HCT116 (cell line): ENCODE data around the gene KCNK18. TPM values are rescaled to one million over a fixed set of nuclear protein-coding genes. Genes with fewer than 3 reads are reported as not detected.
A peak's percentile ranks its signal among the peaks of the same experiment; 100 is the strongest.

Experiments used
- ATAC-seq: fragments of 200-7000 bp; cut with Tn5 transposase; 2 replicates; pipeline ENCODE4 v1.9.1; 2020; ENCODE audit warnings: mild to moderate bottlenecking, moderate library complexity
- BruUV-seq: library from RNA; stranded (reverse); fragments of 400-500 nt; replicated peaks from 2 replicates; lab custom pipeline; 2021; lab: Mats Ljungman, UMichigan
- CTCF ChIA-PET: fragments of 300-600 bp; sonication (Branson Sonifier 250); formaldehyde crosslinking; loops from one replicate; lab custom pipeline; 2021; ENCODE audit warnings: antibody characterized with exemption; lab: Charles Lee
- POLR2A ChIA-PET: fragments of 300-600, 350-600 bp; sonication (Branson Sonifier 250); formaldehyde crosslinking; loops from one replicate; lab custom pipeline; 2021; ENCODE audit warnings: antibody characterized with exemption; lab: Charles Lee
- RAD21 ChIA-PET, 2 experiments: fragments of 300-600 bp; sonication (Branson Sonifier 250); formaldehyde crosslinking; loops; one replicate each; lab custom pipeline; 2023; ENCODE audit warnings: low total read pairs in 2 of 2; ENCODE audit not compliant: uncharacterized antibody in 2 of 2, unreplicated experiment in 2 of 2, low non-redundant PET in 1 of 2; lab: Charles Lee
- DNase-seq: peaks from one replicate; pipeline ENCODE4 v3.0.0-alpha.2; 2010; ENCODE audit warnings: low read depth, low spot score
- H2AFZ ChIP-seq: fragments of 200-600 bp; shearing (Covaris generic), sonication (generic); 2 replicates; pipeline ENCODE4 v1.6.1; 2017; ENCODE audit warnings: low read depth, mixed run types, mixed read lengths, antibody characterized with exemption, low read length; ENCODE audit not compliant: poor library complexity, severe bottlenecking
- H3K27ac ChIP-seq: 2 replicates; pipeline ENCODE4 v1.5.1; 2012; ENCODE audit warnings: low read depth, low read length
- H3K27me3 ChIP-seq: fragments of 200-600 bp; sonication (generic); 2 replicates; pipeline ENCODE4 v1.6.1; 2016; ENCODE audit warnings: mixed run types, low read length, mixed read lengths; ENCODE audit not compliant: insufficient read depth
- H3K36me3 ChIP-seq, 2 experiments: fragments of 200-500 bp in 1 of 2; fragments of 200-600 bp in 1 of 2; sonication (Bioruptor generic) in 1 of 2; sonication (generic) in 1 of 2; 2 replicates each; pipeline versions ENCODE4 v1.5.1 to v1.6.1; 2014 to 2016; ENCODE audit warnings: low read length in 2 of 2, inconsistent platforms in 1 of 2, mixed read lengths in 1 of 2, mixed run types in 1 of 2; ENCODE audit not compliant: insufficient read depth in 2 of 2, control insufficient read depth in 1 of 2
- H3K4me1 ChIP-seq, 2 experiments: fragments of 200-600 bp in 1 of 2; sonication (generic) in 1 of 2; 2 replicates each; pipeline versions ENCODE4 v1.5.1 to v1.6.1; 2012 to 2017; ENCODE audit warnings: low read length in 2 of 2, inconsistent platforms in 1 of 2, mild to moderate bottlenecking in 1 of 2, mixed read lengths in 1 of 2, mixed run types in 1 of 2, moderate library complexity in 1 of 2; ENCODE audit not compliant: insufficient read depth in 2 of 2, control insufficient read depth in 1 of 2
- H3K4me2 ChIP-seq: fragments of 200-600 bp; sonication (generic); 2 replicates; pipeline ENCODE4 v1.6.1; 2017; ENCODE audit warnings: mixed run types, low read length, mixed read lengths
- H3K4me3 ChIP-seq, 2 experiments: fragments of 200-600 bp in 1 of 2; sonication (generic) in 1 of 2; replicated peaks in 1 of 2; 2 replicates each; pipeline ENCODE4 v1.5.1; 2011 to 2016; ENCODE audit warnings: low read length in 2 of 2, control low read depth in 1 of 2, low read depth in 1 of 2, mild to moderate bottlenecking in 1 of 2, mixed read lengths in 1 of 2, mixed run types in 1 of 2
- H3K79me2 ChIP-seq: fragments of 200-600 bp; sonication (generic); 2 replicates; pipeline ENCODE4 v1.6.1; 2017; ENCODE audit warnings: mild to moderate bottlenecking, mixed run types, low read length, moderate library complexity, mixed read lengths; ENCODE audit not compliant: insufficient read depth
- H3K9ac ChIP-seq: fragments of 200-600 bp; sonication (generic); 2 replicates; pipeline ENCODE4 v1.6.1; 2016; ENCODE audit warnings: low read length, mixed read lengths
- H3K9me2 ChIP-seq: fragments of 200-600 bp; sonication (generic), shearing (Covaris generic); 2 replicates; pipeline ENCODE4 v1.6.1; 2017; ENCODE audit warnings: mixed run types, mild to moderate bottlenecking, moderate library complexity; ENCODE audit not compliant: insufficient read depth
- H3K9me3 ChIP-seq, 2 experiments: fragments of 200-500 bp in 1 of 2; fragments of 200-600 bp in 1 of 2; sonication (Bioruptor generic) in 1 of 2; sonication (generic) in 1 of 2; 2 replicates each; pipeline ENCODE4 v1.6.1; 2014 to 2017; ENCODE audit warnings: low read length in 2 of 2, mixed read lengths in 2 of 2, inconsistent platforms in 1 of 2, low read depth in 1 of 2, mild to moderate bottlenecking in 1 of 2, mixed run types in 1 of 2, moderate library complexity in 1 of 2; ENCODE audit not compliant: control insufficient read depth in 1 of 2, insufficient read depth in 1 of 2
- H4K20me1 ChIP-seq: fragments of 200-600 bp; sonication (generic), shearing (Covaris generic); 2 replicates; pipeline ENCODE4 v1.6.1; 2017; ENCODE audit warnings: mixed run types, mild to moderate bottlenecking, moderate library complexity; ENCODE audit not compliant: insufficient read depth
- CBX3 ChIP-seq: IDR thresholded peaks from 2 replicates; pipeline ENCODE4 v1.6.1; 2012; ENCODE audit warnings: low read depth
- CEBPB ChIP-seq: IDR thresholded peaks from 2 replicates; pipeline ENCODE4 v1.6.1; 2012; ENCODE audit warnings: low read depth
- EGR1 ChIP-seq: IDR thresholded peaks from 2 replicates; pipeline ENCODE4 v1.6.1; 2012; ENCODE audit warnings: low read depth
- ELF1 ChIP-seq: IDR thresholded peaks from 2 replicates; pipeline ENCODE4 v1.6.1; 2012; ENCODE audit warnings: low read depth, borderline replicate concordance
- EZH2 ChIP-seq: fragments of 200-600 bp; sonication (generic); IDR thresholded peaks from 2 replicates; pipeline ENCODE4 v1.6.1; 2017; ENCODE audit warnings: antibody characterized with exemption, mixed run types
- EZH2phosphoT487 ChIP-seq: fragments of 200-600 bp; IDR thresholded peaks from 2 replicates; pipeline ENCODE4 v1.6.1; 2018; ENCODE audit warnings: antibody characterized with exemption, borderline replicate concordance
- POLR2A ChIP-seq: IDR thresholded peaks from 2 replicates; pipeline ENCODE4 v1.7.0; 2011; ENCODE audit warnings: borderline replicate concordance; ENCODE audit not compliant: insufficient read depth, insufficient read length; ENCODE audit errors: extremely low read depth
- SIN3A ChIP-seq: IDR thresholded peaks from 2 replicates; pipeline ENCODE4 v1.6.1; 2012; ENCODE audit warnings: low read depth
- SP1 ChIP-seq: IDR thresholded peaks from 2 replicates; pipeline ENCODE4 v1.6.1; 2012; ENCODE audit warnings: low read depth
- TCF7L2 ChIP-seq: IDR thresholded peaks from 2 replicates; pipeline ENCODE4 v1.7.0; 2011; ENCODE audit warnings: borderline replicate concordance, inconsistent platforms; ENCODE audit not compliant: insufficient read depth, insufficient read length; ENCODE audit errors: extremely low read depth
- YY1 ChIP-seq: IDR thresholded peaks from 2 replicates; pipeline ENCODE4 v1.6.1; 2011; ENCODE audit warnings: low read length, low read depth, moderate library complexity, mild to moderate bottlenecking; ENCODE audit not compliant: insufficient replicate concordance; ENCODE audit errors: extremely low read depth
- ZFX ChIP-seq: fragments of 450-650 bp; IDR thresholded peaks from 2 replicates; pipeline ENCODE4 v1.6.1; 2017
- intact Hi-C: fragments of 100-400 bp; cut with micrococcal nuclease; formaldehyde crosslinking; loops from 2 replicates; pipeline ENCODE4 v1.10.0; 2022
- total RNA-seq: library from RNA; stranded (reverse); gene quantifications from one replicate; pipeline ENCODE4 v1.2.1, GENCODE V29; 2021; ENCODE audit not compliant: unreplicated experiment
- TF ChIP-seq, protein P1 (sequence below), 3 experiments: fragments of 200-600 bp in 1 of 3; sonication (generic) in 1 of 3; IDR thresholded peaks in 2 of 3; conservative IDR thresholded peaks in 1 of 3; 2 replicates each; pipeline ENCODE4 v1.5.1; 2012 to 2017; ENCODE audit warnings: low read depth in 2 of 3, low read length in 2 of 3, antibody characterized with exemption in 1 of 3, borderline replicate concordance in 1 of 3, control low read depth in 1 of 3, mild to moderate bottlenecking in 1 of 3, mixed read lengths in 1 of 3, mixed run types in 1 of 3, moderate library complexity in 1 of 3; ENCODE audit not compliant: insufficient read depth in 1 of 3
- TF ChIP-seq, protein P2 (sequence below): IDR thresholded peaks from 2 replicates; pipeline ENCODE4 v1.6.1; 2012; ENCODE audit warnings: low read depth
- TF ChIP-seq, protein P3 (sequence below): IDR thresholded peaks from 2 replicates; pipeline ENCODE4 v1.6.1; 2012
- TF ChIP-seq, protein P4 (sequence below): IDR thresholded peaks from 2 replicates; pipeline ENCODE4 v1.6.1; 2011; ENCODE audit warnings: mild to moderate bottlenecking, low read length, moderate library complexity; ENCODE audit not compliant: insufficient replicate concordance; ENCODE audit errors: extremely low read depth

KCNK18 gene
- total RNA-seq, 1 experiment from 2014 or later: not detected

DNA sequence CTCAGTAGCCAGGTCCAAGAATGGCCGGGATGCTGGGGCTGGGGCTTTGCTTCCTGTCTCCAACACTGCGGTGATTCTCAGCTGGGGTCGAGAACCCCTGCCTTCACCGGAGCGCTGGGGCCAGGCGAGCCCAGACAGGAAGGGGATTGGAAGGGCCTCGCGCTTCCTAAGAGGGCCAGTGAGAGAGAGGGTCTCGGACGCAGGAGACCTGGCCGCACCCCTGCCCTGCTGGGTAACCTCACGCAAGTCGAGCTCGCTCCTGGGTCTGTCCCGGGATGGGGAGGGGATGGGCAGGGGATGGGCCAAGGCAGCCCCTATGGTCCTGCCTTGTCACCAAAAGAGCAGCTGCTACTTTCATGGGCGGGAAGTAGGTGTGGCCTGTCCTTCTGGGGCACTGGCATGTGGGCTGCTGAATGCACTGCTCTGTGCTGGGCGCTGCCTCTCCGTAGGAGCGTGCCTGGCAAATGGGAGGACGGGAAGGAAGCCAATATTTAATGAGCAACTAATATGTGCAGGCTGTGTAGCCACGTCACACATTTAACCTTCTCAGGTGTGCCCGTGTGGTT is 20.0 kb downstream of the KCNK18 start:
- H3K9me2 ChIP-seq: no peaks in the 10 kb centered on the region
- H3K9me3 ChIP-seq: no peaks in the 10 kb centered on the region
- no peaks in the 10 kb centered on the region for H3K36me3 ChIP-seq
- H3K4me2 ChIP-seq: peak overlapping the region; percentile 63
- no peak overlapping the region for H3K9ac ChIP-seq
- H3K4me3 ChIP-seq: no peak overlapping the region
- peak overlapping the region; percentile 6; the same call in 1 of the 2 replicates for H3K27ac ChIP-seq
- H3K79me2 ChIP-seq: no peaks in the 10 kb centered on the region
- ATAC-seq (no peak), DNase-seq (no peak)
- TF ChIP-seq, protein P1, sequence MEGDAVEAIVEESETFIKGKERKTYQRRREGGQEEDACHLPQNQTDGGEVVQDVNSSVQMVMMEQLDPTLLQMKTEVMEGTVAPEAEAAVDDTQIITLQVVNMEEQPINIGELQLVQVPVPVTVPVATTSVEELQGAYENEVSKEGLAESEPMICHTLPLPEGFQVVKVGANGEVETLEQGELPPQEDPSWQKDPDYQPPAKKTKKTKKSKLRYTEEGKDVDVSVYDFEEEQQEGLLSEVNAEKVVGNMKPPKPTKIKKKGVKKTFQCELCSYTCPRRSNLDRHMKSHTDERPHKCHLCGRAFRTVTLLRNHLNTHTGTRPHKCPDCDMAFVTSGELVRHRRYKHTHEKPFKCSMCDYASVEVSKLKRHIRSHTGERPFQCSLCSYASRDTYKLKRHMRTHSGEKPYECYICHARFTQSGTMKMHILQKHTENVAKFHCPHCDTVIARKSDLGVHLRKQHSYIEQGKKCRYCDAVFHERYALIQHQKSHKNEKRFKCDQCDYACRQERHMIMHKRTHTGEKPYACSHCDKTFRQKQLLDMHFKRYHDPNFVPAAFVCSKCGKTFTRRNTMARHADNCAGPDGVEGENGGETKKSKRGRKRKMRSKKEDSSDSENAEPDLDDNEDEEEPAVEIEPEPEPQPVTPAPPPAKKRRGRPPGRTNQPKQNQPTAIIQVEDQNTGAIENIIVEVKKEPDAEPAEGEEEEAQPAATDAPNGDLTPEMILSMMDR (IDR thresholded peaks at IDR 0.05 in 2 of 3, conservative IDR thresholded peaks at IDR 0.05 in 1 of 3; ENCODE audit: borderline replicate concordance in 1 of 3, insufficient read depth in 1 of 3, low read depth in 2 of 3, low read length in 2 of 3): no peak
- no peak for TF ChIP-seq ELF1
- TF ChIP-seq, protein P2, sequence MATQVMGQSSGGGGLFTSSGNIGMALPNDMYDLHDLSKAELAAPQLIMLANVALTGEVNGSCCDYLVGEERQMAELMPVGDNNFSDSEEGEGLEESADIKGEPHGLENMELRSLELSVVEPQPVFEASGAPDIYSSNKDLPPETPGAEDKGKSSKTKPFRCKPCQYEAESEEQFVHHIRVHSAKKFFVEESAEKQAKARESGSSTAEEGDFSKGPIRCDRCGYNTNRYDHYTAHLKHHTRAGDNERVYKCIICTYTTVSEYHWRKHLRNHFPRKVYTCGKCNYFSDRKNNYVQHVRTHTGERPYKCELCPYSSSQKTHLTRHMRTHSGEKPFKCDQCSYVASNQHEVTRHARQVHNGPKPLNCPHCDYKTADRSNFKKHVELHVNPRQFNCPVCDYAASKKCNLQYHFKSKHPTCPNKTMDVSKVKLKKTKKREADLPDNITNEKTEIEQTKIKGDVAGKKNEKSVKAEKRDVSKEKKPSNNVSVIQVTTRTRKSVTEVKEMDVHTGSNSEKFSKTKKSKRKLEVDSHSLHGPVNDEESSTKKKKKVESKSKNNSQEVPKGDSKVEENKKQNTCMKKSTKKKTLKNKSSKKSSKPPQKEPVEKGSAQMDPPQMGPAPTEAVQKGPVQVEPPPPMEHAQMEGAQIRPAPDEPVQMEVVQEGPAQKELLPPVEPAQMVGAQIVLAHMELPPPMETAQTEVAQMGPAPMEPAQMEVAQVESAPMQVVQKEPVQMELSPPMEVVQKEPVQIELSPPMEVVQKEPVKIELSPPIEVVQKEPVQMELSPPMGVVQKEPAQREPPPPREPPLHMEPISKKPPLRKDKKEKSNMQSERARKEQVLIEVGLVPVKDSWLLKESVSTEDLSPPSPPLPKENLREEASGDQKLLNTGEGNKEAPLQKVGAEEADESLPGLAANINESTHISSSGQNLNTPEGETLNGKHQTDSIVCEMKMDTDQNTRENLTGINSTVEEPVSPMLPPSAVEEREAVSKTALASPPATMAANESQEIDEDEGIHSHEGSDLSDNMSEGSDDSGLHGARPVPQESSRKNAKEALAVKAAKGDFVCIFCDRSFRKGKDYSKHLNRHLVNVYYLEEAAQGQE: no peak
- TF ChIP-seq CEBPB: no peak
- TF ChIP-seq YY1: no peak
- TF ChIP-seq, protein P3, sequence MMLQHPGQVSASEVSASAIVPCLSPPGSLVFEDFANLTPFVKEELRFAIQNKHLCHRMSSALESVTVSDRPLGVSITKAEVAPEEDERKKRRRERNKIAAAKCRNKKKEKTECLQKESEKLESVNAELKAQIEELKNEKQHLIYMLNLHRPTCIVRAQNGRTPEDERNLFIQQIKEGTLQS: no peak
- no peak for TF ChIP-seq EZH2
- no peak for TF ChIP-seq SIN3A
- TF ChIP-seq EGR1: no peak
- TF ChIP-seq POLR2A: no peak
- no peak for TF ChIP-seq TCF7L2
- TF ChIP-seq EZH2phosphoT487: no peak
- no peak for TF ChIP-seq SP1
- TF ChIP-seq ZFX: no peak
- TF ChIP-seq, protein P4, sequence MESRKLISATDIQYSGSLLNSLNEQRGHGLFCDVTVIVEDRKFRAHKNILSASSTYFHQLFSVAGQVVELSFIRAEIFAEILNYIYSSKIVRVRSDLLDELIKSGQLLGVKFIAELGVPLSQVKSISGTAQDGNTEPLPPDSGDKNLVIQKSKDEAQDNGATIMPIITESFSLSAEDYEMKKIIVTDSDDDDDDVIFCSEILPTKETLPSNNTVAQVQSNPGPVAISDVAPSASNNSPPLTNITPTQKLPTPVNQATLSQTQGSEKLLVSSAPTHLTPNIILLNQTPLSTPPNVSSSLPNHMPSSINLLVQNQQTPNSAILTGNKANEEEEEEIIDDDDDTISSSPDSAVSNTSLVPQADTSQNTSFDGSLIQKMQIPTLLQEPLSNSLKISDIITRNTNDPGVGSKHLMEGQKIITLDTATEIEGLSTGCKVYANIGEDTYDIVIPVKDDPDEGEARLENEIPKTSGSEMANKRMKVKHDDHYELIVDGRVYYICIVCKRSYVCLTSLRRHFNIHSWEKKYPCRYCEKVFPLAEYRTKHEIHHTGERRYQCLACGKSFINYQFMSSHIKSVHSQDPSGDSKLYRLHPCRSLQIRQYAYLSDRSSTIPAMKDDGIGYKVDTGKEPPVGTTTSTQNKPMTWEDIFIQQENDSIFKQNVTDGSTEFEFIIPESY: no peak
- TF ChIP-seq CBX3: no peak
- RAD21 ChIA-PET: interaction anchor here (0.7 to 2.2 kb wide), 7 partner anchors 23 to 261 kb away, joined by 3 to 15 read pairs (median 5); no protein-coding TSS in a partner anchor
- H2AFZ ChIP-seq: peak overlapping the region; percentile 88
- POLR2A ChIA-PET: no interaction called here
- H4K20me1 ChIP-seq: no peaks in the 10 kb centered on the region
- CTCF ChIA-PET: interaction anchor here (0.7 to 5.0 kb wide), 38 partner anchors 7 to 1347 kb away, joined by 3 to 120 read pairs (median 6); no protein-coding TSS in a partner anchor
- peaks cover 3 to 23% of the 10 kb centered on the region in 2 experiments; a peak in 2 of 4 replicates for H3K4me1 ChIP-seq
- intact Hi-C loops: no loop called here
- no TSS peak for BruUV-seq
- peaks cover 6% of the 10 kb centered on the region; the same call in 1 of the 2 replicates for H3K27me3 ChIP-seq
